Activated T-cell treated with anti-CD3 and anti-CD28 coated beads, Interleukin-2, amount 50 U/mL, for 24 hours (primary cell): ENCODE measurements around the gene FMNL2.

Source experiments
- DNase-seq: peaks from one replicate; pipeline ENCODE4 v3.0.0-alpha.2; 2020
- H3K27ac Mint-ChIP-seq: 2 replicates; pipeline ENCODE4 v1.8.0; 2020; ENCODE audit warnings: mild to moderate bottlenecking, mixed read lengths
- H3K27me3 Mint-ChIP-seq: 2 replicates; pipeline ENCODE4 v1.8.0; 2020; ENCODE audit warnings: mixed read lengths
- H3K36me3 Mint-ChIP-seq: 2 replicates; pipeline ENCODE4 v1.8.0; 2020; ENCODE audit warnings: low read depth, mixed read lengths
- H3K4me1 Mint-ChIP-seq: 2 replicates; pipeline ENCODE4 v1.8.0; 2020; ENCODE audit warnings: low read depth, mixed read lengths
- H3K4me3 Mint-ChIP-seq: 2 replicates; pipeline ENCODE4 v1.8.0; 2020; ENCODE audit warnings: mild to moderate bottlenecking, moderate library complexity, mixed read lengths
- H3K9me3 Mint-ChIP-seq: 2 replicates; pipeline ENCODE4 v1.8.0; 2020; ENCODE audit warnings: mixed read lengths

FMNL2 gene

DNA sequence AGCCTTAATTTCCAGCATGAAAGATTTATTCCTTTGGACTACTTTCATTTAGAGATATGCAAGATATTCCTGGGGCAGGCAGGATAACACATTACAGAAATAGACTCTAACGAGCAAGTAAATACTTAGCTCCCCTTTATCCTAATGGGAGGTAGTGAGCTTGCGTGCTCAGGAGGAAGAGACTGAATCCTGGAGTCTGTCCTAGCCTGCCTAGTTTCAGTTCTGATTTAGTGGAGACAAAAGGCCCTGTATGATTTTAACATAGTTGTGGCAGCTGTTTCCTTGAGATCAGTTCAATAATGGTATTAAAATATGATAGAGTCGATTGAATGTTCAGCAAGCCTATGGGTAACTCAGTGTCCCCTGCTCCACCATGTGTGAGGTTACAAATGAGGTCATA lies 109.5 kb downstream of the FMNL2 start:
- Mint-ChIP-seq H3K4me3 (no peak overlapping the region), H3K36me3 (no peaks in the 10 kb centered on the region), H3K4me1 (peaks cover 6% of the 10 kb centered on the region), H3K9me3 (no peaks in the 10 kb centered on the region), H3K27ac (no peak overlapping the region), H3K27me3 (peaks cover 35% of the 10 kb centered on the region)
- DNase-seq: no peak

DNA sequence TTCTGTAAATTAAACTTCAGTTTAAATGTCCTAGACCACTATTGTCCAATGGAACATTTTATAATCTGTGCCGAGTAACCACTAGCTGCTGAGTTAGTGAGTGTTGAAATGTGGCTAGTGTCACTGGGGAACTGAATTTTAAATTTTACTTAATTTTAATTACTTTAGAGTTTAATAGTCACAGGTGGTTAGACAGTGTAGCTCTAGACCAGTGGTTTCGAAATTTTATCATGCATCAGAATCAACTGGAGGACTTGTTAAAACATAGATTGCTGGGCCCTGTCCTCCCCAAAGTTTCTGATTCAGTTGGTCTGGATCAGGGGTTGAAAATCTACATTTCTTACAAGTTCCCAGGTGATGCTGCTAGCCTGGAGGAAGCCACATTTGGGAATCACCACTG lies 110.4 kb downstream of the FMNL2 start:
- Mint-ChIP-seq H3K4me3 (no peak overlapping the region), H3K27ac (no peak overlapping the region), H3K36me3 (no peaks in the 10 kb centered on the region), H3K27me3 (peaks cover 33% of the 10 kb centered on the region), H3K4me1 (peaks cover 6% of the 10 kb centered on the region), H3K9me3 (no peaks in the 10 kb centered on the region)
- no peak for DNase-seq

DNA sequence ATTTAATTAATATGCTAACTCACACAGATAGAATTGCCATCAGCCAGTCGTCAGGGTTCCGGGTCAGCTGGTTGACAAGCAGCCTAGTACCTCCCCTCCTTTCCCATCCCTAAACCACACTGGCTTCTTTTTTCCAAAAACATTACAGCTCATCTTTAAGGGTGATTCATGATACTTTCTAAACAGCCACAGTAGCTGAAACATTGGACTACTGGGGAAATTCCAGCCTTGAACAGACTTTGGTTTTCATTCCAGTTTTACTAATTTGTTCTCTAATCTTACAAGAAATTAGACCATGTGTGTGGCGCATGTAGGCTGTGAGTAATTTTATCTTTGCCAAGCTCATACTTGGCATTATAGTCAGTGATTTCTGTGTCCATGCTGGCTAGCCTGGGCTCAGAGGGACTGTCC lies 110.8 kb downstream of the FMNL2 start:
- H3K27ac Mint-ChIP-seq: no peak overlapping the region
- no peak for DNase-seq
- H3K9me3 Mint-ChIP-seq: no peaks in the 10 kb centered on the region
- H3K36me3 Mint-ChIP-seq: no peaks in the 10 kb centered on the region
- peaks cover 33% of the 10 kb centered on the region for H3K27me3 Mint-ChIP-seq
- H3K4me3 Mint-ChIP-seq: no peak overlapping the region
- peaks cover 6% of the 10 kb centered on the region for H3K4me1 Mint-ChIP-seq

DNA sequence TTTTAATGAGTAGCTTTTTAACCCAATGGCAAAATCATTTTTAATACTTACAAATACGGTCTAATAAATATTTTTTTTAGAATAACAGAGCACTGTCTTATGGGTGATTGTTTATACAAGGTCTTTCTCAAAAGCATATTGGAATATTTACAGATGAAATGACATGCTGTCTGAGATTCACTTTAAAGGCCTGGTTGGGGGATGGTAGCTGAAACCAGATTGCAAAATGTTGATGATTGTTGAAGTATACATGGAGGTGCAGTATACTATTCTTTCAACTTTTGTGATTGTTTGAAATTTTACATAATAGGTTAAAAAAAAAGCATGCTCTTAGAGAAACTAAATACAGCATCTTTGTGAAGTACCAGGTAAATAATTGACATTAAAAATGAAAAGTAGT lies 111.2 kb downstream of the FMNL2 start:
- DNase-seq: no peak
- no peak overlapping the region for H3K27ac Mint-ChIP-seq
- H3K27me3 Mint-ChIP-seq: peaks cover 30% of the 10 kb centered on the region
- H3K9me3 Mint-ChIP-seq: no peaks in the 10 kb centered on the region
- H3K4me3 Mint-ChIP-seq: no peak overlapping the region
- H3K36me3 Mint-ChIP-seq: no peaks in the 10 kb centered on the region
- peaks cover 6% of the 10 kb centered on the region for H3K4me1 Mint-ChIP-seq

DNA sequence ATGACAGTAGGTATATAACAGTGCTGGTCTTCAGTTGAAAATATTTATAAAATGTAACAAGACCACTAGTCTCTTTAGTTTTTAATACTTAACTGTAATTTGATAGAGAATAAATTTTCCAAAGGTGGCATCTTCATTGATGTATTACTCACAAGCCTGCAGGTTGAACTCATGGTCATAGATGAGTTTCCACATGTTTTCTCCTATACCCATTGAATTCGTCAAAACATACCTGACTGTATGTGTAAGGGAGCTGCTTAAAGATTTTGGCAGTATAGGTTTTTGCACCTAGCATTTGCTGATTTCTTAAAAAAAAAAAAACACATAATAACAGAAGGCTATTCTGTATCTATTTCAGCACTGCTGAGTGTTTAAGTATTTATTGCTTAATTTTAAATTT lies 112.9 kb downstream of the FMNL2 start:
- no peaks in the 10 kb centered on the region for H3K9me3 Mint-ChIP-seq
- H3K27me3 Mint-ChIP-seq: peaks cover 37% of the 10 kb centered on the region
- no peak overlapping the region for H3K27ac Mint-ChIP-seq
- peaks cover 6% of the 10 kb centered on the region for H3K4me1 Mint-ChIP-seq
- H3K36me3 Mint-ChIP-seq: no peaks in the 10 kb centered on the region
- no peak for DNase-seq
- no peak overlapping the region for H3K4me3 Mint-ChIP-seq

DNA sequence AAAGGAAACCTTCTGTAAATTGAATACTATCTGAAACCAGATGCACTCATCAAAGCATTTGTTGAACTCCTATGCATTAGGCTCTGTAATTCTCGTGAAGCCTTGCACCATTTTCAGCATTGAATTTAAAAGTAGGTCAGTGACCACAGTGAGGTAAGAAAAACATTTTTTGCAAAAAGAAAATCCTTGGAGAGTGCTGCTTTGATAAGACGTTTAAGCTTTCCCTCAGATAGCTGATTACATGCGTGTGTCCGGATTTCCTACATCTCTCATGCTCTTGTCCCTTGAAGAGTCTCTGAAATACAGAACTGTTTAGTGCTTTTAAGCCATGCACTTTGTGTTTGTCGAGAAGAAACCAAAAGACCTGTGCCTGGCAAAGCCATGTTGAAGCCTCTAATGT lies 113.6 kb downstream of the FMNL2 start:
- no peak overlapping the region for H3K4me3 Mint-ChIP-seq
- H3K27me3 Mint-ChIP-seq: peaks cover 33% of the 10 kb centered on the region
- no peak overlapping the region for H3K27ac Mint-ChIP-seq
- H3K4me1 Mint-ChIP-seq: peaks cover 6% of the 10 kb centered on the region
- no peaks in the 10 kb centered on the region for H3K36me3 Mint-ChIP-seq
- DNase-seq: no peak
- H3K9me3 Mint-ChIP-seq: no peaks in the 10 kb centered on the region

DNA sequence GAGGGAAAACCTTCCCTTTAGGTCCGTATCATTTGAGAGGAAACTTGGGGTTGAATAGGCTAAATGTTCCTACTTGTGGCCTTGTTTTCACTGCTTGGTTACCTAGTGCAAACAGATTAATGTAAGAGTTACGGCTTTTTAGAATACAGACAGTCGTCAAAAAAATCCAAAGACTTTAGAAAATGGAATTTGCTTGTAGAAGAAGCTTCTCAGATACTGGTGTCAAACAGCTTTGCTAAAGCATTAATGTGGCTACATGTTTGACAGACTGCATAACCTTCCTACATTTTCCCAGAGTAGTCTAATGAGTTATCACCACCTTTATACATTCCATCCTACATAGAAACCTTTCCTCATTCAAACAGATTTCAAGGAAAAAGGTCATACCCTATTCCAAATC lies 114.6 kb downstream of the FMNL2 start:
- no peak overlapping the region for H3K27ac Mint-ChIP-seq
- H3K4me3 Mint-ChIP-seq: no peak overlapping the region
- H3K4me1 Mint-ChIP-seq: peaks cover 6% of the 10 kb centered on the region
- no peaks in the 10 kb centered on the region for H3K9me3 Mint-ChIP-seq
- H3K27me3 Mint-ChIP-seq: peaks cover 28% of the 10 kb centered on the region
- DNase-seq: no peak
- H3K36me3 Mint-ChIP-seq: no peaks in the 10 kb centered on the region

DNA sequence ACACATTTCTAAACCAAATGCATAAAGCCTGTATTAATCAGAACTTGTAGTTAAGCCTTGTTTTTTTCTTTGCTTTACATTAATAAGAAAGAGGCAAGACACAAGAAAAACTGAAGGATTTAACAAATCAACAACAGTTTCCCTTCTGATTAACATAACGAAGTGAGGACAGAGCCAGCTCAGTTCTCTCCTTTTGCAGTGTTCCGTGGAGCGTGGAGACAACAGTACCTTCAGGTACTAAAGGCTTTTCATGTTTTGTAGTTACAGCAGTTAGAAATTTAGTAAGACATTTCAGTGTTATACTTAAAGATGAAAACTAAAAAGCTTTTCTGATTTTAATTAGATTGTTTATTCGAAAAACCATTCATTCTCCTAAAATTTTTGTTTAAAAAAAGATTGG lies 115.2 kb downstream of the FMNL2 start:
- Mint-ChIP-seq H3K27me3 (peaks cover 28% of the 10 kb centered on the region), H3K36me3 (no peaks in the 10 kb centered on the region), H3K4me3 (no peak overlapping the region), H3K27ac (no peak overlapping the region), H3K9me3 (no peaks in the 10 kb centered on the region), H3K4me1 (peaks cover 6% of the 10 kb centered on the region)
- no peak for DNase-seq

DNA sequence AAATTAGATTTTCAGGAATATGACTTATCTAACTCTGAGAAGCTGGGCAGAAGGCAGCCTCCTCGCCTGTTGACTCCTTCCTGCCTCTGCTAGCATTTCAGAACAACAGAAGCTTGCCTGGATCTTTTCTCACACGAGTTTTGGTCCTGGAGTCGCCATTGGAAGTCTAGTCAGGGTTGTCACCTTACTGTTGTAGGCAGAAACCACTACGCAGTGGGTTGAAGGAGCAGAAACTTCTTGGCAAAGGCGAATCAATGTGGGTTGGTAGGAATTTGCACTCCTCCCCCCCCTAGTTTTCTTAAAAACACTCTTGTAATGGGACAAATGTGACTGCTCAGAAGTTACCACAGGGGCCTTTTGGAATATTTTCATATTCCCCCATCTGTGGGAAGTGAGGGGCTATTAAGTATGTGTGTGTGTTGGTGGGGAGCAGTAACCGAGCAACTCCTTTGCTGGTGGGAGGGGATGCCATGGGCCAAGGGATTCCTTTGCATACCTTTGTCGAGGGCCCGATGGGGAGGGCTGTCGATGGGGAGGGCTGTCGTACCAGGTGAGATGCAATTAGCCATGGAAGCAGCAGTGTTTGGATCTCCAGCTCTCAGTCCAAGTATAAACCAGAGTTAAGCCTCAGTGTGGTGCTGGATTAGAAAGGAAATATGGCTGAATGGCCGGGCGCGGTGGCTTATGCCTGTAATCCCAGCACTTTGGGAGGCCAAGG lies 117.4 kb downstream of the FMNL2 start:
- H3K9me3 Mint-ChIP-seq: no peaks in the 10 kb centered on the region
- DNase-seq: no peak
- no peaks in the 10 kb centered on the region for H3K4me1 Mint-ChIP-seq
- H3K36me3 Mint-ChIP-seq: no peaks in the 10 kb centered on the region
- no peak overlapping the region for H3K27ac Mint-ChIP-seq
- H3K27me3 Mint-ChIP-seq: peaks cover 28% of the 10 kb centered on the region
- H3K4me3 Mint-ChIP-seq: no peak overlapping the region

DNA sequence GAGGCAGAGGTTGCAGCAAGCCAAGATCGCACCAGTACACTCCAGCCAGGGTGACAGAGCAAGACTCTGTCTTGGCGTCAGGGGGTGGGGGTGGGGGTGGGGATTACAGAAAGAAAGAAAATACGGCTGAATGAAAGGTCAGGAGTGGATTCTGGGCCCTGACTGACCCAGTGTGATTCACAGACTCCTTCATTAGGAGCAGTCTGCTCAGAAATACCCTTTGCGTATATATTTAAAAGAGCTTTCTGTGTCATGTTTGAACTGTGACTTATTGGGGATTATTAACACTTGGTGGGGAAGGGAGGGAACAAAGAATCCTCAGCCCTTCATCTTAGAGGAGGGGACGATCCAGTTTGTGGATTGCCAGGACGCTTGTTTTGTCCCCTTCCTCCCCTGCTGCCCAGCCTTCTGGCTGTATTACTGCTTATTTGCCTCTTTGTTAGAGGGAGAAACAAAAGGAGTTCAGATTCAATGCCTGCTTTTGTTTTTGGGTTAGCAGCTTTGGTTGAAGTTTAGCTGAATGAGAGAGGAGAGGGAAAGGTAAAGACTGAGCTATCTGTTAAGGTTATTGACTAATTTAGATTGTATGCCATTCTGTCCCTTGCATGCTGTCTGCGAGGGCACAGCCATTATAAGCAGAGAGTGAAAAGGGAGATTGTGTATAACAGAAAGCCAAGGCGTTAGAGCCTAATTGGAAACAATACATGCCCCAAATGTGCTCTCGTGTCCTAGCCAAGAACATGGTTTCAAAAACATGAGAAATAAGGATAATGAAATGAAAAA lies 118.3 kb downstream of the FMNL2 start:
- no peak for DNase-seq
- Mint-ChIP-seq H3K4me1 (no peaks in the 10 kb centered on the region), H3K27ac (no peak overlapping the region), H3K27me3 (peaks cover 27% of the 10 kb centered on the region), H3K9me3 (no peaks in the 10 kb centered on the region), H3K4me3 (no peak overlapping the region), H3K36me3 (no peaks in the 10 kb centered on the region)

DNA sequence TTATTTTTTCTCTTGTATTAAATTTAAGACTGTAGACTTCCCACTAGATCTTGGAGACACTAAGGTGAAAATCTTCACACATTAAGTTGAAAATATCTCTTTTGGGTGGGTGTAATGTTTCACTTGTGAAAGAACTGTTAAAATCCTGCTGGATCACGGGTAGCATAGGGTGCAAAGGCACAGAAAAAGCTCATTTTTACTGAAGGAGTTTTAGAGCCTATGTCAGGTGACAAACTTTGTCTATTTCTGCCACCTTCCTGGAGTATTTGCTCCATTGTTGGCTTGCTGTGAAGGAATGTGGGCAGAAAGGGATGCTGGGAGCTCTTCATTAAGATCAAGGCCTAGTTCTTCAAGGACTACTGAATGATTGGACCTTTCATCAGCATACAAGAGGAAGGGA lies 119.4 kb downstream of the FMNL2 start:
- no peaks in the 10 kb centered on the region for H3K36me3 Mint-ChIP-seq
- DNase-seq: no peak

DNA sequence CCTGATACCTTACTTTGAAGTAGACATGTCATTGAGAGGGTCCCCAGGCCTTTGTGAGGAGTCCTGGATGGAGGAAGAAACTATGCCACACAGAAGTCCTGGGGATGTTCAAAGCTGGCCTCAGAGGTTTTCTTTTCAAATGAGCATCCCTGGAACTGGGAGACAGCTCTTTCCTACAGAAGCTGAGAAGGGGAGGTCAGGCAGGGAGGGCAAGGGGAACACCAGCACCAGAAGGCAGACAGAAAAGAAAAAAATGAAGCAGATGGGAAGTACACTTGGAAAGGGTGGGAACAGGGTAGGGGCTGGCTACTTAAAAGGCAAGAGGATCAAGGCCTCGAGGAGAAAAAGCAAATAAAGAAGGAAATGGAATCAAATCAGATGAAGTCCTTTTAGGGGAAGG lies 120.0 kb downstream of the FMNL2 start:
- H3K27ac Mint-ChIP-seq: no peak overlapping the region
- no peaks in the 10 kb centered on the region for H3K4me1 Mint-ChIP-seq
- H3K4me3 Mint-ChIP-seq: no peak overlapping the region
- H3K27me3 Mint-ChIP-seq: peaks cover 15% of the 10 kb centered on the region
- H3K36me3 Mint-ChIP-seq: no peaks in the 10 kb centered on the region
- H3K9me3 Mint-ChIP-seq: no peaks in the 10 kb centered on the region
- no peak for DNase-seq

More for the DNA sequence above, 119.4 kb downstream of the FMNL2 start:
- no peaks in the 10 kb centered on the region for H3K9me3 Mint-ChIP-seq
- no peak overlapping the region for H3K4me3 Mint-ChIP-seq
- no peaks in the 10 kb centered on the region for H3K4me1 Mint-ChIP-seq
- H3K27ac Mint-ChIP-seq: no peak overlapping the region
- peaks cover 17% of the 10 kb centered on the region for H3K27me3 Mint-ChIP-seq

DNA sequence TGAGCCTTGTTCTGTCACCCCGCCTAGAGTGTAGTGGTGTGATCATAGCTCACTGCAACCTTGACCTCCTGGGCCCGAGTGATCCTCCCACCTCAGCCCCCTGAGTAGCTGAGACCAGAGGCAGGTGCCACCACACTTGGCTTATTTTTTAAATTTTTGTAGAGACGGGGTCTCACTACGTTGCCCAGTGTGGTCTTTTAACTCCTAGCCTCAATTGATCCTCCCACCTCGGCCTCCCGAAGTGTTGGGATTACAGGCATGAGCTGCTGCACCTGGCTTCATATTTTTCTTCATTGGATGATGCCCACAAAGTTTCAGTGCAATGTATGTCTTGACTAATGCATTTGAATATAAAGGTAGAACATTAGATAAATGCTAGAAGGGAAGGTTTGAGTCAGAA lies 120.8 kb downstream of the FMNL2 start:
- Mint-ChIP-seq H3K36me3 (no peaks in the 10 kb centered on the region), H3K27ac (no peak overlapping the region), H3K4me1 (no peaks in the 10 kb centered on the region), H3K9me3 (no peaks in the 10 kb centered on the region), H3K4me3 (no peak overlapping the region), H3K27me3 (peaks cover 12% of the 10 kb centered on the region)
- DNase-seq: no peak

DNA sequence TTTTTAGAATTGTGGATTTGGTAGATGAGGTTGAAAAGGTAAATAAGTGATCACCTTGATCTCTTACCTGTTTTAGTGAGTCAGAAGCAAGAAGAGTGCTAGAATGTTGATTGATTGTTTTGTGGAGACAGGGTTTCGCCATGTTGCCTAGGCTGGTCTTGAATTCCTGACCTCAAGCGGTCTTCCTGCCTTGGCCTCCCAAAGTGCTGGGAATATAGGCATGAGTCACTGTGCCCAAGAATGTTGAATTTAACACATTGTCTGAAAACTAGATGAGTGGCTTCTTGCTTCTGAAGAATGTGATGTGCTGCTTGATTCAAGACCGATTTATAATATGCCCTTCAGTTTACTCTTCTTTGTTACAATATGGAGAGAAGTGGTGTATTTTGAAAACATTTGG lies 121.3 kb downstream of the FMNL2 start:
- Mint-ChIP-seq H3K36me3 (no peaks in the 10 kb centered on the region), H3K9me3 (no peaks in the 10 kb centered on the region), H3K4me1 (no peaks in the 10 kb centered on the region), H3K27me3 (peaks cover 12% of the 10 kb centered on the region), H3K27ac (no peak overlapping the region), H3K4me3 (no peak overlapping the region)
- DNase-seq: no peak

DNA sequence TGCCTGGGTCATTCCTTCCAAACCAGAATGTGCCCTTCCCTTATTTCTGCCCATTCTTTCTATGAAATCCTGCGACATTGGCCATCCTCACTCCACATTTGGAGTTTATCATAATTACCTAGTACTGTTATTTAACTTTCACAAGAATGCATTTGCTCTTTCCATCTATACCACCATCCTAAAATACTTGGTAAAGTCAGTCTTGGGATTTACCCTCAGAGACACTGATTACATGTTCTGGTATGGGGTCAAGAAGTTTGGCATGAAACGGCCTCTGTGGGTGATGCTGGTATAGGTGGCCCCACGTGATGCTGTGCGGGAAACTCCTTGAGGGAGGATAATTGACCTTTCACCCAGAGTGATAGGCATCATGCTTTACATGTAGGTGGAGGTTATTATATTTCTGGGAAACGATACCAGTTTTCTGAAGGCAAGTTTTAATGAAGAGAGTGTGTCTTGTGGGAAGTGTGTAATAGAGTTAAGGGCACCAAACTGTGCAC lies 123.5 kb downstream of the FMNL2 start:
- no peak overlapping the region for H3K27ac Mint-ChIP-seq

More for the DNA sequence above, 123.5 kb downstream of the FMNL2 start:
- no peak for DNase-seq
- peaks cover 4% of the 10 kb centered on the region for H3K27me3 Mint-ChIP-seq
- H3K9me3 Mint-ChIP-seq: no peaks in the 10 kb centered on the region
- no peaks in the 10 kb centered on the region for H3K4me1 Mint-ChIP-seq
- H3K4me3 Mint-ChIP-seq: no peak overlapping the region
- no peaks in the 10 kb centered on the region for H3K36me3 Mint-ChIP-seq
